ENCODE data around the gene TBC1D22A.

- TF ChIP-seq POLR2A (IDR thresholded peaks at IDR 0.05; ENCODE audit: low read length) (no peak), GATA1 (IDR thresholded peaks at IDR 0.05; ENCODE audit: low read depth, low read length) (no peak)
Observed at GRCh38 chr22:47124451-47124881, 362.0 kb downstream of the TBC1D22A start.
